ENCODE measurements around the gene CCDC32. TPM values are rescaled to one million over a fixed set of nuclear protein-coding genes. Genes with fewer than 3 reads are reported as not detected.

CCDC32 gene
- total RNA-seq, 2 experiments from 2014 or later, result 24.4 to 27.8 TPM

DNA sequence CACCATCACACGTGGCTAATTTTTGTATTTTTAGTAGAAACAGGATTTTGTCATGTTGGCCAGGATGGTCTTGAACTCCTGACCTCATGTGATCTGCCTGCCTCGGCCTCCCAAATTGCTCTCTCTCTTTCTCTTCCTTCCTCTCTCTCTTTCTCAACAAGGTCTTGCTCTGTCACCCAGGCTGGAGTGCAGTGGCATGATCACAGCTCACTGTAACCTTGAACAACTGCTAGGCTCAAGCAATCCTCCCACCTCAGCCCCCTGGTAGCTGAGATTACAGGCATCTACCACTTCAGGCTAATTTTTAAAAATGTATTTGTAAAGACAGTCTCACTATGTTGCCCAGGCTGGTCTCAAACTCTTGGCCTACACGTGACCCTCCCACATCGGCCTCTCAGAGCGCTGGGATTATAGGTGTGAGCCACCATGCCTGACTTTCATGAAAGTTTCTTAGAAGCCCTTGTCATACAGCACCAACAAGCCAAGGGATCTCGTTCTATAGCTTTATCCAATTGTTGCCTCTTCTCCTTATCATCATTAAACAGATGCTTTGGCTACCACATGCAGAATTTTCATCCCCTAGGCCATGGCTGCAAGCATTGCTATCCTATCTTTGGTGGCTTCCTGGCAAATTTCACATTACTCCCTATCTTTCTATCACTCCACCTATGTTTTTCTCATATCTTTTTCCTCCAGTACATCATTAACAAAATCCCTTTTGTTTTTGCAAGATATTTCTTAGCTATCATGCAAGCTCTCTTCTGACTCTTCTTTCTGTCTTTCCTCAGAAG is 5.7 kb downstream of the CCDC32 start:
- CTCF ChIA-PET, result no interaction called here

GRCh38 chr15:40555876-40556275 is 9.0 kb downstream of the CCDC32 start:
- no peak overlapping the region for H3K27ac Mint-ChIP-seq
- CTCF ChIA-PET, result interaction anchor here (1.0 kb wide), 1 partner anchor 34 kb away, joined by 4 read pairs; no protein-coding TSS in a partner anchor
- H3K27me3 Mint-ChIP-seq, result no peaks in the 10 kb centered on the region
- DNase-seq, result no peak
- no peak for ATAC-seq
- peaks cover 7% of the 10 kb centered on the region for H3K4me1 Mint-ChIP-seq
- H3K9me3 Mint-ChIP-seq (ENCODE audit: low read depth), result no peaks in the 10 kb centered on the region
- peaks cover 24% of the 10 kb centered on the region for H3K36me3 Mint-ChIP-seq
- no peak overlapping the region for H3K4me3 Mint-ChIP-seq

More for the DNA sequence above, 5.7 kb downstream of the CCDC32 start:
- H3K27ac Mint-ChIP-seq, result no peak overlapping the region
- peaks cover 25% of the 10 kb centered on the region for H3K4me1 Mint-ChIP-seq
- no peaks in the 10 kb centered on the region for H3K9me3 Mint-ChIP-seq (ENCODE audit: low read depth)
- H3K36me3 Mint-ChIP-seq, result peaks cover 32% of the 10 kb centered on the region
- ATAC-seq (no peak), DNase-seq (no peak)
- no peaks in the 10 kb centered on the region for H3K27me3 Mint-ChIP-seq
- H3K4me3 Mint-ChIP-seq, result no peak overlapping the region

DNA sequence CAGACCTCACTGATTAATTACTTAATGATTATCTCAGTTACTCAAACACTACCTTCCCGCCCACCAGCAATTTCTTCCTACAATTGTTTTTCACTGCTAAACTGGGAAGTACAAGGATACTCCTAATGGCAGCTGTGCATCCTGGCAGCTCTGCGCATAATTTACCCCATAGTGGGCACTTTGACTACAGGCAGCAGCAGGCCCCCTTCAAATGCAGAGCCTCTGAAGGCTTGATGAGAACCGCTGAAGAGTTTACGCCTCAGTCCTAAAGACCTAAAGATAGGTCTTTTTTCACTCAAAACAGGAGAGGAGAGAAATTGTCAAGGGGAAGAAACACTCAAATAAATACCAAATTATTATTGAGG is 10.7 kb downstream of the CCDC32 start:
- Mint-ChIP-seq H3K36me3 (peaks cover 26% of the 10 kb centered on the region), H3K9me3 (ENCODE audit: low read depth) (no peaks in the 10 kb centered on the region), H3K4me3 (no peak overlapping the region), H3K27me3 (no peaks in the 10 kb centered on the region), H3K27ac (no peak overlapping the region), H3K4me1 (peaks cover 2% of the 10 kb centered on the region)
- DNase-seq (no peak), ATAC-seq (no peak)
- CTCF ChIA-PET, result interaction anchor here (0.7 kb wide), 1 partner anchor 11 kb away, joined by 3 read pairs; no protein-coding TSS in a partner anchor

DNA sequence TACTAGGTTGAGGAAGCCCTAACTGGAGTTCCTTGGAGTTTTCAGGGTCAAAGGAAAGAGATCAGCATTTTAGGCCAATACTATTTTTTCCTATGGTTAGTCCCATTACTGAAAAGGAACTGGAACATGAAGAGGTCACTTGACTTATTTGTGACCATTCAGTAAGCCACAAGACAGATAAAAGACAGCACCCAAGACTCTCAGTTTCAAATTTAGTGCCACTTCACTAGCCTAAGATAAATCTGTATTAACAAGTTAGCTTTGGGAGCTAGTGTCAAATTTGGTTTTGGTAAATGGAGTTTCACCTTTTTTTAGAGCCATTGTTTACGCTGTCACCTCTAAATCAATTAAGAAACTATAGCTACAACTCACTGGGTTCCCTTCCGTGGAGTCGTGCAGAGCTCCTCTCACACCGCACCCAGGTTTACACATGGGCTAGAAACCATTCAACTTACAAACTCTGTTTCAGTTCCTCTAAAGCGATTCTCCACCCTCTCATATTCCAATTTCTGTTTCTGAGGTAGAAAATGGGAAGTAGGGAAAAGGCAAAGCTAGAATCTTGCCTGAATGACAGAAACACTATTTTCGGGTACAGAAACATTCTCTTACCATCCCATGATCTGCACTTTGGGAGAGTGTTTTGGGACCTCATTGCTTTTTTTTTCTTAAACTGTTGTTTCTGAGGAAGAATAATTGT is 14.4 kb downstream of the CCDC32 start:
- CTCF ChIA-PET, result no interaction called here
- ATAC-seq, result no peak
- no peak for DNase-seq
- no peaks in the 10 kb centered on the region for H3K9me3 Mint-ChIP-seq (ENCODE audit: low read depth)
- H3K27me3 Mint-ChIP-seq, result no peaks in the 10 kb centered on the region
- H3K27ac Mint-ChIP-seq, result no peak overlapping the region
- H3K4me3 Mint-ChIP-seq, result no peak overlapping the region
- peaks cover 16% of the 10 kb centered on the region for H3K36me3 Mint-ChIP-seq
- H3K4me1 Mint-ChIP-seq, result no peaks in the 10 kb centered on the region

DNA sequence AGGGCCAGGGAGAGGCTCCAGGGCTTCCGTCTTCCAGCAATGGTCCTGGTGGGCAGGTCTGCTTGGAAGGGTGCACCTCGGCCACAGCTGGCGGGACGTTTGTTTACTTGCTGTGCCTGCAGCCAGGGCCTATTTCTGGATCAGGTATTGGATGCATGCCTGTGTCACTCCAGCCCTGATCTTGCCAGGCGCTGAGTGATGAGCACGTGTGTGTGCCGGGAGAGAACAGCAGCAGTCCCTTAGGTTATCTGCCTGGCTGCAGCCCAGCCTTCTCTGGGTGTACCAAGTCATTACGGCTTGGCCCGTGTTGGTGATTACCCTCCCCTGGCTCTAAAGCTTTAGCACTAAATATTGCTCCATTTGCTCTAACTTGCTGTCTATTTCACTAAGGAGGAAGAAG is 14.9 kb downstream of the CCDC32 start:
- H3K4me3 Mint-ChIP-seq, result no peak overlapping the region
- CTCF ChIA-PET, result no interaction called here
- H3K4me1 Mint-ChIP-seq, result no peaks in the 10 kb centered on the region
- no peak overlapping the region for H3K27ac Mint-ChIP-seq
- DNase-seq, result no peak
- peaks cover 16% of the 10 kb centered on the region for H3K36me3 Mint-ChIP-seq
- no peaks in the 10 kb centered on the region for H3K27me3 Mint-ChIP-seq
- no peak for ATAC-seq
- H3K9me3 Mint-ChIP-seq (ENCODE audit: low read depth), result no peaks in the 10 kb centered on the region

GRCh38 chr15:40548610-40549009 is 16.2 kb downstream of the CCDC32 start:
- Mint-ChIP-seq H3K4me1 (peaks cover 5% of the 10 kb centered on the region), H3K36me3 (peaks cover 16% of the 10 kb centered on the region), H3K9me3 (ENCODE audit: low read depth) (no peaks in the 10 kb centered on the region), H3K27me3 (no peaks in the 10 kb centered on the region), H3K27ac (no peak overlapping the region), H3K4me3 (no peak overlapping the region)
- CTCF ChIA-PET, result no interaction called here
- DNase-seq (no peak), ATAC-seq (no peak)

DNA sequence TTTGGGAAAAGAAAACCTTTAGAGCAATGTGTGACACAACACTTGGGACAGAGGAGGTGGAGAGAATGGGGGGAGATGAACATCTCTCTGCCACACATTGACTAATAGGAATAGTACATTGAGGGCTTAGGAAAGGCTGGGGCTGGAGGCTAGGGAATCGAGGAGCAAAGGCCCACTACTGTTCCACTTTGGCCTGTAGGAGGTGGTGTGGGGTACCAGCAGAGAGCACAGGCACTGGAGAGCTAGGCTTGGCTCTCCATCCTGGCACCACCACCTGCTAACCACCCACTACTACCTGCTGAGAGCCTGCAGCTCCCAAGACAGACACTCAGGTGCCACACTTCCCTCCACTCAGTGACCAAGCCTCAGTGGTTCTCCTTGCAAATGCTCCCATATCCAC is 19.4 kb downstream of the CCDC32 start:
- Mint-ChIP-seq H3K9me3 (ENCODE audit: low read depth) (no peaks in the 10 kb centered on the region), H3K36me3 (peaks cover 11% of the 10 kb centered on the region), H3K4me3 (no peak overlapping the region), H3K27me3 (no peaks in the 10 kb centered on the region), H3K4me1 (peaks cover 5% of the 10 kb centered on the region), H3K27ac (no peak overlapping the region)
- CTCF ChIA-PET, result interaction anchor here (0.5 kb wide), 1 partner anchor 401 kb away, joined by 4 read pairs; no protein-coding TSS in a partner anchor
- ATAC-seq (no peak), DNase-seq (peak; percentile 7)

- H3K9me3 Mint-ChIP-seq (ENCODE audit: low read depth), result no peaks in the 10 kb centered on the region
- CTCF ChIA-PET, result interaction anchor here (0.9 kb wide), 1 partner anchor 21 kb away, joined by 3 read pairs; the partner anchor contains the start of gene CCDC32
- no peak for ATAC-seq
- H3K36me3 Mint-ChIP-seq, result peaks cover 3% of the 10 kb centered on the region
- no peak overlapping the region for H3K27ac Mint-ChIP-seq
- peak; percentile 31 for DNase-seq
- H3K4me3 Mint-ChIP-seq, result no peak overlapping the region
- peaks cover 5% of the 10 kb centered on the region for H3K4me1 Mint-ChIP-seq
- no peaks in the 10 kb centered on the region for H3K27me3 Mint-ChIP-seq
These were observed 21.1 kb downstream of the CCDC32 start for GRCh38 chr15:40543631-40544294.

DNA sequence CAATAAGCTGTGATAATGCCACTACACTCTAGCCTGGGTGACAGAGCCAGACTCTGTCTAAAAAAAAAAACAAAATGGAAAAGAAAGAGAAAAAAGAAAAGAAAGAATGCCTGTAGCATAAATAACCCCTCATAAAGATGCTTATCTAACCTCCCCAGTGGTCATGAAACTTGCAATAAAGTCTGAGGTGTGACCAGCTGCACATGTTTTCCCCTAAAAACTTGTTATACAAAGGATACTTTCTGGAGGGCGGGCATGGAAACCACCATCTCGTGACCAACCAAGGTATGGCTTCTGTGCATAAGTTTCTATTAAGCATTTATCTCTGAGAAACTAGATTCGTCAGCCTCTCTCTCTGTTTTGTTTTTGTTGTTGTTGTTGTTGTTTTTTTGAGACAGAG is 21.8 kb downstream of the CCDC32 start:
- no peak overlapping the region for H3K27ac Mint-ChIP-seq
- DNase-seq (peak; percentile 7), ATAC-seq (no peak)
- no peaks in the 10 kb centered on the region for H3K9me3 Mint-ChIP-seq (ENCODE audit: low read depth)
- H3K4me1 Mint-ChIP-seq, result peaks cover 5% of the 10 kb centered on the region
- peaks cover 3% of the 10 kb centered on the region for H3K36me3 Mint-ChIP-seq
- no peak overlapping the region for H3K4me3 Mint-ChIP-seq
- H3K27me3 Mint-ChIP-seq, result no peaks in the 10 kb centered on the region
- CTCF ChIA-PET, result no interaction called here

DNA sequence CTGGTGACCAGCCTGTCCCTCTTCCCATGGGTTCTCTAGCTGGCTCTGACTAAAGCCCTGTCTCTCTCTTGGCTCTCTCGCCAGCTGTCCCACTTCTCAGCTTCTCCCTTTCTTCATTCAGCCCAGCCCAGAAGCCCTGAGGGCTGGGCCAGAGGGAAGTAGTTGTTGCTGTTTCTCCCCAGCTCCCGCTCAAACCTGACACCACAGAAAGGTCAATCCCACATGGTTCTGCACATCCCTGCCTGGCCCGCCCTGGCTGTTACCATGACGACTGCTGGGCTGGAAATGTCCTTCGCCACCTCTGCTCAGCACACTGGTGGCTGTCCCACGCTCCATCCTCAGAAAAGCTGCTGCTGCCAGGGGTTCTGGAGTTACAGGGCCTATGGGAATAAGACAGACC is 25.9 kb downstream of the CCDC32 start:
- Mint-ChIP-seq H3K27me3 (no peaks in the 10 kb centered on the region), H3K4me3 (no peak overlapping the region), H3K36me3 (peaks cover 2% of the 10 kb centered on the region), H3K9me3 (ENCODE audit: low read depth) (no peaks in the 10 kb centered on the region), H3K27ac (no peak overlapping the region), H3K4me1 (peaks cover 3% of the 10 kb centered on the region)
- ATAC-seq (no peak), DNase-seq (peak; percentile 1)
- CTCF ChIA-PET, result no interaction called here

- CTCF ChIA-PET, result interaction anchor here (1.5 kb wide), 1 partner anchor 249 kb away, joined by 3 read pairs; no protein-coding TSS in a partner anchor
- Mint-ChIP-seq H3K4me1 (no peaks in the 10 kb centered on the region), H3K27me3 (no peaks in the 10 kb centered on the region), H3K4me3 (no peak overlapping the region), H3K27ac (no peak overlapping the region), H3K36me3 (peaks cover 1% of the 10 kb centered on the region), H3K9me3 (ENCODE audit: low read depth) (no peaks in the 10 kb centered on the region)
- ATAC-seq, result no peak
- peak; percentile 4 for DNase-seq
These were observed 28.3 kb downstream of the CCDC32 start for GRCh38 chr15:40536501-40536900.

DNA sequence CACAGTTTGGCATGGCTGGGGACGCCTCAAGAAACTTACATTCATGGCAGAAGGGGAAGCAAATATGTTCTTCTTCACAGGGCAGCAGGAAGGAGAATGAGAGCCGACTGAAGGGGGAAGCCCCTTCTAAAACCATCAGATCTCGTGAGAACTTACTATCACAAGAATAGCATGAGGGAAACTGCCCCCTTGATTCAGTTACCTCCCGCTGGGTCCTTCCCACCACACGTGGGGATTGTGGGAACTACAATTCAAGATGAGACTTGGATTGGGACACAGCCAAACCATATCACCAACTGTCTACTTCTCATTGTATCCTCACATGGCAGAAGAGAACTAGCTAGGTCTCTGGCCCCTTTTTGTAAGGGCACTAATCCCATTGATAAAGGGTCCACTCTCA is 30.5 kb downstream of the CCDC32 start:
- Mint-ChIP-seq H3K4me3 (no peak overlapping the region), H3K27ac (no peak overlapping the region), H3K27me3 (no peaks in the 10 kb centered on the region), H3K36me3 (peaks cover 1% of the 10 kb centered on the region), H3K9me3 (ENCODE audit: low read depth) (no peaks in the 10 kb centered on the region), H3K4me1 (no peaks in the 10 kb centered on the region)
- no peak for DNase-seq
- CTCF ChIA-PET, result interaction anchor here (0.6 kb wide), 1 partner anchor 629 kb away, joined by 3 read pairs; no protein-coding TSS in a partner anchor
- no peak for ATAC-seq

DNA sequence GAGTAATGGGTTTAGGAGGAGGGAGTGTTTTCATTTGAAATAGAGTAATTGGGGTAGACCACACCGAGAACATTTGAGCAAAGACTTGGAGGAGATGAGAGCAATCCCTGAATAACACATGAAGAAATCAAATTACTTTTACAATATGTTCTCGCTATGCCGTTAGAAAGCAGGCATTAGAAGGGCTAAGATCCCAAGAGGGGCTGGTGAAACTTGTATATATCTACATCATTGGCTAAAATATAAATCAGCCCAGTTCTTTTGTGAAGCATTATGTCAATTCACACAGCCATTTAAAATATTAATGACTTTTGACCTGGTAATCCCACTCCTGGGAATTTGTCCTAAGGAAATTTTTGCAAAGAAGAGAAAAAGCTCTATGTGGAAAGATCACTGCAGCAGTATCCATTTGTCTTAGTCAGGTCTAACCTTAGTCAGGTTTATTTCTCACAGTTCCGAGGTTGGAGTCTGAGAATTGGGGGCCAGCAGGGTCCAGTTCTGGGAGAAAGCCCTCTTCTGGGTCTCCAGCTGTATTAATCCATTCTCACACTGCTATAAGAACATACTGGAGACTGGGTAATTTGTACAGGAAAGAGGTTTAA is 31.0 kb downstream of the CCDC32 start:
- DNase-seq (no peak), ATAC-seq (no peak)
- Mint-ChIP-seq H3K9me3 (ENCODE audit: low read depth) (no peaks in the 10 kb centered on the region), H3K36me3 (peaks cover 1% of the 10 kb centered on the region), H3K4me3 (no peak overlapping the region), H3K27ac (no peak overlapping the region), H3K4me1 (no peaks in the 10 kb centered on the region), H3K27me3 (no peaks in the 10 kb centered on the region)
- CTCF ChIA-PET, result interaction anchor here (0.6 kb wide), 1 partner anchor 630 kb away, joined by 3 read pairs; no protein-coding TSS in a partner anchor

Measured in activated CD8-positive, alpha-beta memory T cell treated with anti-CD3 and anti-CD28 coated beads, Interleukin-2, amount 10 ng/mL, durations not matched to agents 7 days and 5 days (primary cell).